Liver (tissue), 9 donors: ENCODE results near the gene NPC1L1. TPM values are rescaled to one million over a fixed set of nuclear protein-coding genes. Genes with fewer than 3 reads are reported as not detected.

Experiments
- DNase-seq: peaks from one replicate; pipeline ENCODE4 v3.0.0-alpha.2; 2017; ENCODE audit warnings: low spot score
- H3K27ac ChIP-seq, 2 donors: one replicate each; pipeline ENCODE4 v1.7.0; 2013; ENCODE audit warnings: inconsistent platforms in 2 of 2, low read length in 2 of 2, control low read depth in 1 of 2, low read depth in 1 of 2, mild to moderate bottlenecking in 1 of 2
- H3K27me3 ChIP-seq, 4 donors: one replicate each; pipeline versions ENCODE4 v1.6.1 to v1.7.0; 2013; ENCODE audit warnings: low read length in 3 of 4, inconsistent platforms in 1 of 4, mild to moderate bottlenecking in 1 of 4, moderate library complexity in 1 of 4; ENCODE audit not compliant: control insufficient read depth in 4 of 4, insufficient read depth in 4 of 4
- H3K36me3 ChIP-seq, 4 donors: one replicate each; pipeline versions ENCODE4 v1.6.1 to v1.7.0; 2013; ENCODE audit warnings: low read length in 3 of 4, mild to moderate bottlenecking in 3 of 4, low read depth in 1 of 4, moderate library complexity in 1 of 4; ENCODE audit not compliant: control insufficient read depth in 4 of 4, insufficient read depth in 3 of 4
- H3K4me1 ChIP-seq, 4 donors: one replicate each; pipeline versions ENCODE4 v1.6.1 to v1.7.0; 2013; ENCODE audit warnings: low read length in 3 of 4, mild to moderate bottlenecking in 3 of 4, moderate library complexity in 1 of 4; ENCODE audit not compliant: control insufficient read depth in 4 of 4, insufficient read depth in 4 of 4
- H3K4me3 ChIP-seq, 3 donors: one replicate each; pipeline versions ENCODE4 v1.6.1 to v1.7.0; 2013; ENCODE audit warnings: low read length in 3 of 3, control low read depth in 1 of 3, low read depth in 1 of 3, mild to moderate bottlenecking in 1 of 3
- H3K9ac ChIP-seq, 2 donors: one replicate each; pipeline ENCODE4 v1.7.0; 2013; ENCODE audit warnings: low read length in 2 of 2, mild to moderate bottlenecking in 2 of 2, moderate library complexity in 2 of 2, control low read depth in 1 of 2, low read depth in 1 of 2
- H3K9me3 ChIP-seq, 4 donors: one replicate each; pipeline versions ENCODE4 v1.6.1 to v1.7.0; 2013; ENCODE audit warnings: low read length in 3 of 4; ENCODE audit not compliant: control insufficient read depth in 4 of 4
- ATF3 ChIP-seq: IDR thresholded peaks from 2 replicates; pipeline ENCODE4 v1.6.1; 2016; ENCODE audit warnings: antibody characterized with exemption
- CTCF ChIP-seq: fragments of 150-350 bp; IDR thresholded peaks from 2 replicates; pipeline ENCODE4 v1.5.1; 2017; ENCODE audit warnings: improper control_type of control experiment, low read depth, low read length; ENCODE audit not compliant: missing input control
- EGR1 ChIP-seq, 2 donors: IDR thresholded peaks; 2 replicates each; pipeline ENCODE4 v1.6.1; 2016 to 2018; ENCODE audit warnings: antibody characterized with exemption in 2 of 2, low read depth in 2 of 2
- FOXA1 ChIP-seq: IDR thresholded peaks from 2 replicates; pipeline ENCODE4 v1.6.1; 2016; ENCODE audit warnings: antibody characterized with exemption
- FOXA2 ChIP-seq: IDR thresholded peaks from 2 replicates; pipeline ENCODE4 v1.6.1; 2016; ENCODE audit warnings: antibody characterized with exemption
- GABPA ChIP-seq, 2 donors: IDR thresholded peaks in 1 of 2; conservative IDR thresholded peaks in 1 of 2; 2 replicates each; pipeline ENCODE4 v1.6.1; 2016; ENCODE audit warnings: antibody characterized with exemption in 2 of 2, mild to moderate bottlenecking in 1 of 2, moderate library complexity in 1 of 2
- HNF4A ChIP-seq, 2 donors: conservative IDR thresholded peaks; 2 replicates each; pipeline ENCODE4 v1.6.1; 2016; ENCODE audit warnings: antibody characterized with exemption in 2 of 2, mild to moderate bottlenecking in 2 of 2
- HNF4G ChIP-seq: IDR thresholded peaks from 2 replicates; pipeline ENCODE4 v1.6.1; 2016; ENCODE audit warnings: antibody characterized with exemption
- JUND ChIP-seq, 2 donors: IDR thresholded peaks; 2 replicates each; pipeline ENCODE4 v1.6.1; 2016; ENCODE audit warnings: antibody characterized with exemption in 2 of 2
- MAX ChIP-seq: IDR thresholded peaks from 2 replicates; pipeline ENCODE4 v1.6.1; 2016; ENCODE audit warnings: antibody characterized with exemption
- NR2F2 ChIP-seq: IDR thresholded peaks from 2 replicates; pipeline ENCODE4 v1.6.1; 2016; ENCODE audit warnings: antibody characterized with exemption
- RAD21 ChIP-seq, 2 donors: IDR thresholded peaks; 2 replicates each; pipeline ENCODE4 v1.6.1; 2016; ENCODE audit warnings: antibody characterized with exemption in 2 of 2, mild to moderate bottlenecking in 2 of 2
- REST ChIP-seq: IDR thresholded peaks from 2 replicates; pipeline ENCODE4 v1.6.1; 2016; ENCODE audit warnings: antibody characterized with exemption, mild to moderate bottlenecking
- RXRA ChIP-seq, 2 donors: IDR thresholded peaks; 2 replicates each; pipeline ENCODE4 v1.6.1; 2017 to 2018; ENCODE audit warnings: antibody characterized with exemption in 2 of 2, mild to moderate bottlenecking in 1 of 2
- SP1 ChIP-seq: IDR thresholded peaks from 2 replicates; pipeline ENCODE4 v1.6.1; 2018; ENCODE audit warnings: antibody characterized with exemption, mild to moderate bottlenecking
- TAF1 ChIP-seq: conservative IDR thresholded peaks from 2 replicates; pipeline ENCODE4 v1.6.1; 2016; ENCODE audit warnings: antibody characterized with exemption, mild to moderate bottlenecking
- YY1 ChIP-seq: IDR thresholded peaks from 2 replicates; pipeline ENCODE4 v1.6.1; 2016; ENCODE audit warnings: antibody characterized with exemption, mild to moderate bottlenecking
- ZBTB33 ChIP-seq: IDR thresholded peaks from 2 replicates; pipeline ENCODE4 v1.6.1; 2016; ENCODE audit warnings: antibody characterized with exemption
- WGBS: extraction: QIAGEN DNeasy Blood & Tissue Kit; methylation state at CpG from one replicate; pipeline ENCODE4 v1.1.7; 2013; 5-methylcytosine and 5-hydroxymethylcytosine counted together
- polyA plus RNA-seq, 2 donors: library from polyadenylated mRNA; stranded (reverse) in 1 of 2; unstranded in 1 of 2; fragments of 200-250 nt in 1 of 2; fragments of >200 nt in 1 of 2; fragmentation: Nextera tagmentation in 1 of 2; extraction: Ambion mirVana in 1 of 2; gene quantifications; one replicate each; pipeline versions ENCODE4 v1.2.1 to v1.2.3, GENCODE V29; 2013 to 2015
- total RNA-seq, 2 donors: library from RNA; depleted of rRNA; stranded (reverse); fragments of >200 nt; gene quantifications; one replicate each; pipeline ENCODE4 v1.2.3, GENCODE V29; 2014
- donor health status: healthy.
- donor health status: healthy.
- donor health status: healthy.
- donor health status: healthy.
- donor health status: healthy.

NPC1L1 gene
- total and polyA plus RNA-seq, 4 donors, result 7.2 to 22.1 (median 15.3) TPM

GRCh38 chr7:44567884-44568283 lies 26.8 kb upstream of the NPC1L1 start:
- Histone ChIP-seq H3K4me1 (peaks cover 4 to 32% (median 24%) of the 10 kb centered on the region in 4 donors), H3K4me3 (no peak overlapping the region), H3K9ac (no peak overlapping the region), H3K27me3 (no peaks in the 10 kb centered on the region), H3K9me3 (no peaks in the 10 kb centered on the region), H3K27ac (no peak overlapping the region), H3K36me3 (peaks cover 29 to 64% (median 57%) of the 10 kb centered on the region in 4 donors)
- 90% methylated on average over 6 of the region's 6 CpGs for WGBS
- TF ChIP-seq CTCF (no peak), TAF1 (no peak), FOXA1 (no peak), YY1 (no peak), GABPA (IDR thresholded peaks at IDR 0.05 in 1 of 2, conservative IDR thresholded peaks at IDR 0.05 in 1 of 2) (no peak), RXRA (IDR thresholded peaks at IDR 0.05) (no peak), EGR1 (IDR thresholded peaks at IDR 0.05; ENCODE audit: low read depth in 2 of 2) (no peak), JUND (IDR thresholded peaks at IDR 0.05) (no peak), SP1 (no peak), HNF4A (conservative IDR thresholded peaks at IDR 0.05) (no peak), NR2F2 (no peak), FOXA2 (no peak), MAX (no peak), HNF4G (no peak), RAD21 (IDR thresholded peaks at IDR 0.05) (no peak), ATF3 (no peak), ZBTB33 (no peak)
- DNase-seq, result no peak

GRCh38 chr7:44566680-44567079 lies 25.6 kb upstream of the NPC1L1 start:
- H3K4me1 ChIP-seq, result peaks cover 7 to 34% (median 25%) of the 10 kb centered on the region in 4 donors
- no peak overlapping the region for H3K9ac ChIP-seq
- H3K4me3 ChIP-seq, result no peak overlapping the region
- no peak for TF ChIP-seq EGR1 (IDR thresholded peaks at IDR 0.05; ENCODE audit: low read depth in 2 of 2)
- no peak for TF ChIP-seq GABPA (IDR thresholded peaks at IDR 0.05 in 1 of 2, conservative IDR thresholded peaks at IDR 0.05 in 1 of 2)
- TF ChIP-seq REST, result no peak
- TF ChIP-seq ZBTB33, result no peak
- TF ChIP-seq NR2F2, result no peak
- TF ChIP-seq ATF3, result no peak
- TF ChIP-seq CTCF, result no peak
- no peak for TF ChIP-seq HNF4A (conservative IDR thresholded peaks at IDR 0.05)
- no peak for TF ChIP-seq TAF1
- TF ChIP-seq SP1, result no peak
- no peak for TF ChIP-seq FOXA1
- TF ChIP-seq HNF4G, result no peak
- no peak for TF ChIP-seq MAX
- no peak for TF ChIP-seq YY1
- TF ChIP-seq JUND (IDR thresholded peaks at IDR 0.05), result no peak
- no peak for TF ChIP-seq RXRA (IDR thresholded peaks at IDR 0.05)
- TF ChIP-seq FOXA2, result no peak
- H3K27ac ChIP-seq, result no peak overlapping the region
- no peaks in the 10 kb centered on the region for H3K27me3 ChIP-seq
- H3K36me3 ChIP-seq, result peaks cover 27 to 55% (median 49%) of the 10 kb centered on the region in 4 donors
- H3K9me3 ChIP-seq, result no peaks in the 10 kb centered on the region
- 86% methylated on average over 5 of the region's 5 CpGs for WGBS
- no peak for DNase-seq
